HG03066 (cell line): ENCODE results near the gene DNAI2.

Experiments used
- ATAC-seq: cut with Tn5 transposase; IDR thresholded peaks from one replicate; pipeline ENCODE4 v1.9.1; 2021; ENCODE audit warnings: low read depth; ENCODE audit not compliant: unreplicated experiment

The DNAI2 gene

GRCh38 chr17:74334393-74335039 is 60.5 kb downstream of the DNAI2 start:
- ATAC-seq: no peak

GRCh38 chr17:74335529-74336062 is 61.6 kb downstream of the DNAI2 start:
- ATAC-seq: no peak

- ATAC-seq: no peak
Measured at GRCh38 chr17:74336307-74336706, 62.3 kb downstream of the DNAI2 start.

- ATAC-seq: no peak
Measured at GRCh38 chr17:74337834-74338500, 63.9 kb downstream of the DNAI2 start.

GRCh38 chr17:74339537-74340195 is 65.6 kb downstream of the DNAI2 start:
- no peak for ATAC-seq

GRCh38 chr17:74340470-74341023 is 66.5 kb downstream of the DNAI2 start:
- no peak for ATAC-seq

- no peak for ATAC-seq
Measured at GRCh38 chr17:74342224-74342623, 68.2 kb downstream of the DNAI2 start.

- ATAC-seq: no peak
Measured at GRCh38 chr17:74343121-74343520, 69.1 kb downstream of the DNAI2 start.

GRCh38 chr17:74343526-74344284 is 69.7 kb downstream of the DNAI2 start:
- ATAC-seq: no peak

- ATAC-seq: no peak
Measured at GRCh38 chr17:74344658-74345057, 70.6 kb downstream of the DNAI2 start.

GRCh38 chr17:74345433-74346241 is 71.6 kb downstream of the DNAI2 start:
- no peak for ATAC-seq

- no peak for ATAC-seq
Measured at GRCh38 chr17:74347646-74348045, 73.6 kb downstream of the DNAI2 start.

- no peak for ATAC-seq
Measured at GRCh38 chr17:74349120-74349519, 75.1 kb downstream of the DNAI2 start.

- ATAC-seq: no peak
Measured at GRCh38 chr17:74350486-74350885, 76.5 kb downstream of the DNAI2 start.

GRCh38 chr17:74351552-74352210 is 77.6 kb downstream of the DNAI2 start:
- ATAC-seq: no peak

- no peak for ATAC-seq
Measured at GRCh38 chr17:74353446-74354060, 79.5 kb downstream of the DNAI2 start.

- no peak for ATAC-seq
Measured at GRCh38 chr17:74354123-74354522, 80.1 kb downstream of the DNAI2 start.

GRCh38 chr17:74354561-74354960 is 80.5 kb downstream of the DNAI2 start:
- no peak for ATAC-seq

- no peak for ATAC-seq
Measured at GRCh38 chr17:74355065-74355464, 81.0 kb downstream of the DNAI2 start.
